HG02610 (cell line): Measurements from ENCODE around the gene PNLIPRP2.

Experiments
- ATAC-seq: cut with Tn5 transposase; IDR thresholded peaks from one replicate; pipeline ENCODE4 v1.9.1; 2021; ENCODE audit warnings: mild to moderate bottlenecking, moderate library complexity; ENCODE audit not compliant: unreplicated experiment

Gene PNLIPRP2

DNA sequence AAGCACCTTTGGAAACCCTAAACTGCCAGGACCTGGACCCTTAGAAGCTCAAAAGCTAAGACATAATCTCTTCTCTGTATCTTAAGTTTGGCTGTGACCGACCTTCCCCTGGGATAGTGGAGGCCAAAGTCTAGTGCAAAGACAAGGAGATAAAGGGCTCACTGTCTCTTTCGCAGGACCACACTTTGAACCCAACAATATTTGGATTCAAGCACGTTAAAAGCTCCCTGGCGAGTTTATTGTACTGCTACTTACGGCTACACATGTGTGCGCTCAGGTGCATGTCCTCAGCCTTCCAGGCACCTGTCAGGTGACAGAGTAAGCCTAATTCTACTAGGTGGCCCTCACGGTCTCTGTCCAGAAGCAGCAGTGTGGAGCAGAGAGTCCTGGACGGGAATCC is 55.9 kb downstream of the PNLIPRP2 start:
- no peak for ATAC-seq

DNA sequence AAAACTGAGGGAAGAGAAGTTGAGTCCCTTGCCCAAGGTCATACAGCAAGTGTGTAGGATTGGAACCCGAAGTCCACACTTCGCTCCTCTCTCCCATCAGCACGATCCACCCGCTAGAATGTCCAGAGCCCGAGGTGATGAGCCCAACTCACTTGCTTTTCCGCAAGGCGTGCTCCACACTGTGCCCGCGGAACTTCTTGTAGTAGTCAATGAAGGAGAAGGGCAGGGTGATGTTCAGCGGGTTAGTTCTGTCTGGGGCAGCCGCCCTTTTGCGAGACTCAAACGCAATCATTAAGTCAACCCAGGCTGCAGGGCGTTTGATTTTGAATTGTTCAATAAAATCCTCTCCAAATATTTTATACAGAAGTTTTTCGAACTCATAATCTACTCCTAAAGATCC is 58.6 kb downstream of the PNLIPRP2 start:
- no peak for ATAC-seq

DNA sequence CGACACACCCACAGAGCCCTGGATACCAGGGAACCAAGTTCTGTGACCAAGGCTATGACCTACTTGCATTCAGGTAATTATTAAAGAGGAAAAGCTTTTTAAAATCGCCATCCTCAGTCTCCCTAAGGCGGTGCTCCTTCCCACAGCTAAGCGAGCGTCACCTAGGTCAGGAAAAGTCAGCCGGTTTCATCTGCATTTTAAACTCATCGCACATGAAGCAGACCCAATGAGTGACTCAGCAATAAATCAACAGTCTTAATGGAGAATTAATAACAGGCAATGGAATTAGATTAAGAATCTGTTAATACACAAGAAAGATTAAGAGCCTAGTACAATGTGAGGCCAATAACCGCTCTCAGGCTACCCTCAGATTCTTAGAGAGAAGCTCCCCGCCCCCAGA is 62.4 kb downstream of the PNLIPRP2 start:
- ATAC-seq = no peak

DNA sequence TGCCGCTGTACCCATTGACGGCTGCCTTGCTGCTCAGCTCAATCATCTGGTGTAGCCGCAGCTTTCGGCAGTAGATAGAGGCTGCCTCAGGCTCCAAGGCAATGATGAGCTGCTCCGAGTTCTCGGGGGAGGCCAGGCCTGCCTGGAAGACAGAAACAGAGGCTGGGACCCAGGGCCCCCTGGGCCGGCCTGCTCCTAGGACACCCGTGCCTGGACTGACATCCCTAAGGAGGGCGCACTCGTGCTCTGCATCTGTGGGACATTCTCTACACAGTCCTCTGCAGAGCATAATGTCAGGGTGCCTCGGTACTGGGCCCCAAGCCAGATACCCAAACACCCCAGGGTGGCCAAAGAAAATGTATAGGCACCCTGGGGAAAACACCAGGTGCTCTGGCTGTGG is 63.1 kb downstream of the PNLIPRP2 start:
- ATAC-seq = no peak

DNA sequence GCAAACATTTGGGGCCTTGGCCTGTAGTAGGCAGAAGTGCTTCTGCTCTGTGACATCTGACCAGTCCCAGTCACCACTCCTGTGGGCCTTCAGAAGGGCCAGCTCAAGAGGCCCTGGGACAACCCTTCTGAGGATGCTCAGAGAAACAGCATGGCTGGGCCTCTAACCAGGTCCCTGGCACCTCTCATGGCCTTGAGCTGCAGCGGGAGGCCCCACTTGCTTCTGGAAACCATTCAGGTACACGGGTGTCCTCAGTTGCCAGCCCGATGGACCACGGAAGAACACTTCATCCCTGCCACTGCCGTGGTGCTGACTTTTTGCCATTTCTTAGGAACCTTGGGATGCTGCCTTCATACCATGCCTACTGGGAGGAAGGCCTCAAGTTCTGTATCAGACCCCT is 64.0 kb downstream of the PNLIPRP2 start:
- no peak for ATAC-seq

DNA sequence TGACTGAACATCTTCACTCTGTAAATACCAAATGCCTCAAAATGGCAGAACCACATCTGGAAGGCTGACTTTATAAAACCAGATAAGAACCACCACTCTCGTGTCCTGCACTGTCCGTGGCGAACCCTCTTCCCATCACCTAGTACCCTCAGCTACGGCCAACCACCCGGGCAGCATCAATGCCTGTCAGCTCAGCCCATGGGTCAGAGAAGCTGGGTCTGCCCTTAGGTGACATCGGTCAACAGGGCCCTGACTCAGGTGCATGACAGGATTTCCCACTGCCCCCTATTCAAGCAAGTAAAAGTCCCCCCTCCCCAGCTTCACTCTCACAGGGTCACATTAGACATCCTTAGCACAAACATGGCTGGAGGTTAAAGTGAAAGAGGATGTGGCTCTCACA is 65.1 kb downstream of the PNLIPRP2 start:
- ATAC-seq = no peak

DNA sequence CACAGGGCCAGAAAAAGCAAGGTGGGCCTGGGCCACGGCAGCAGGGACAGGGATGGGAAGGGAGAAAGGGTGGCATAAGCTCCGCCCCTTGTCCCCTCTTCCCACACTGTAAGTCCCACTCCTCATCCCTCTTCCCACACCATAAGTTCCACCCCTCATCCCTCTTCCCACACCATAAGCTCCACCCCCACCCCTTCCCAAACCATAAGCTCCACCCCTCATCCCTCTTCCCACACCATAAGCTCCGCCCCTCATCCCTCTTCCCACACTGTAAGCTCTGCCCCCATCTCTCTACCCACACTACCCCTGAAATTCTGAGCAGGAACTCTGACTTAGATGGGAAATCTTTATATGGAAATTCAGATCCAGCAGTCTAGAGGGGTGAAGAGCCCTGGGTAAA is 65.9 kb downstream of the PNLIPRP2 start:
- ATAC-seq = no peak

DNA sequence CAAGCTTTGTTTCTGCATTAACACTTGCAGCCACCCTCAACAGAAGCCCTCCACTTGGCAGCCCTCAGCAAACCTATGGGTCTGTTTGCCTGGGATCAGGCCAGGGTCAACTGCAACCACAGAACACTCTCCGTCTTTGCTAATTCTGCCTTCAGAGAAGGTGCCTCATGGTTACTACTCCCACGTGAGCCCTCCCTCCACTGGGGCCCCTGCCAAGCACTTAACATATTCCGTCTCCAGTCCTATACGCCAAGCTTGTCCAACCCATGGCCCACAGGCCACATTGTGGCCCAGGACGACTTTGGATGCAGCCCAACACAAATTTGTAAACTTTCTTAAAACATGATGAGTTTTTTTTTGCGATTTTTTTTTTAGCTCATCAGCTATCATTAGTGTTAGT is 66.9 kb downstream of the PNLIPRP2 start:
- ATAC-seq = no peak

DNA sequence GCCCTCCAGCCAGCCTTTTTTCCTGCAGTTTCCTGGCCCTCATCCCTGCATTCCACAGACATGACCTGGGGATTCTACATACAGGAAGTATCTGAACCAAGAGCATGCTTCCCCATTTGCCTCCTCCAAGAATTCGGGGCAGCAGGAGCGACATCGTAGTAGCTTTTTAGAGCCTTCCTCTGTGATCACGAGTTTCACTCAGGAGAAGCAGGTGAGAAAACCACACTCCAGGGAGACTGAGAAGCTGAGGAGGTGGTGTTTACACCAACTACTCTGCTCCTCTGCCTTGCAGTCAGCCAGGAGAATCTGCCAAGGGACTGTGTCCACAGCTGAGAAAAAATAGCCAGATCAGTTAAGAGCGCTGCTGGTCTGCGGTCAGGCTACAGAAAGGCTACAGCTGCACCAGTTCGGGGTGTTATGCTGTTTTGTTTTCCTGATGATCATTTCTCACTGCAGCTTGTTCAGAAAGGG is 67.5 kb downstream of the PNLIPRP2 start:
- no peak for ATAC-seq

DNA sequence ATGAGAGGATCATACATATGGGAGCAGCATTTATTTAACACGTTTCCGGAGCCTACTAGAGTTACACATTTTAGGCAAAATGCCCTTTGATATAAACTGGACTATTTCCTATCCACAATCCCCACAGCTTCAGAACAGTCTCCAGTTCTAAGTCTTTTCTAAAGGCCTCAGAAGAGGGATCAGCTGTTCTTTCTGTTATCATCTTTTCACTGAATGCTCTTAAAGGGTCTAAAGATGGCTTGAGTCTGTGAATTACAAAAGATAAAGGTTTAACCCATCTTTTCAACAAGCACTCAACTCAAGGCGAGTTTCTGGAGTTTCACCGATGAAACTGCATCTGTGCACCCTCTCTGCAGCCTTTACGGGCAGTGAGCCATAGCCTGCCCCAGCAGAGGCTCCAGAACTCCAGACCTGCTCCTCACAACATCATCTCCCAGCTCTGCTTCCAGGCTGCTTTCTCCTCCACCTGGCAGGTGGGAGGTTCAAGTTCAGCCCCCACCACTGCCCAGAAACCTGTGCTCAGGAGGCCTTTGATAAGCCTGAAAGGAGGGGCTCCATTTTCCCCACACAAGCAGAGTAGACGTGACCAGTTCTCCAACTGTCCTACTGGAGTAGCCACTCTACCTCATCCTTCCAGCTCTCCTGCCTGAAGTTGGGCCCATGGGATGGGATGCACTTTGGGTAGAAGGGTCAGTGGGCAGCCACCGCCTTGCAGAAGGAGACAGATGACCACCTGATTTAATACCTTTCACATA is 68.2 kb downstream of the PNLIPRP2 start:
- no peak for ATAC-seq

DNA sequence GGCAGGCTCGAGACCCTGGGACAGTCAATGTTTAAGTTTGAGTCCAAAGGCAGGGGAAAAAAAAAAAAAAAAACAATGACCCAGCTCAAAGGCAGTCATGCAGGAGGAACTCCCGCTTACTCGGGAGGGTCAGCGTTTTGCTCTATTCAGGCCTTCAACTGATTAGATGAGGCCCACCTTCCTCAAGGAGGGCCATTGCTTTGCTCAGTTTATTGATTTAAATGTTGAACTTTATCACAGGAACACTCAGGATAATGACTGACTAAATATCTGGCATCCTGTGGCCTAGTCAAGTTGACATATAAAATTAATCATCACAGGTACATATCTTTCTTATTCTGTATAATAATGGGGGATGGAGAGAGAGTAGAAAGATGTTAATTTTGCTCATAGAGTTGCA is 69.0 kb downstream of the PNLIPRP2 start:
- no peak for ATAC-seq

DNA sequence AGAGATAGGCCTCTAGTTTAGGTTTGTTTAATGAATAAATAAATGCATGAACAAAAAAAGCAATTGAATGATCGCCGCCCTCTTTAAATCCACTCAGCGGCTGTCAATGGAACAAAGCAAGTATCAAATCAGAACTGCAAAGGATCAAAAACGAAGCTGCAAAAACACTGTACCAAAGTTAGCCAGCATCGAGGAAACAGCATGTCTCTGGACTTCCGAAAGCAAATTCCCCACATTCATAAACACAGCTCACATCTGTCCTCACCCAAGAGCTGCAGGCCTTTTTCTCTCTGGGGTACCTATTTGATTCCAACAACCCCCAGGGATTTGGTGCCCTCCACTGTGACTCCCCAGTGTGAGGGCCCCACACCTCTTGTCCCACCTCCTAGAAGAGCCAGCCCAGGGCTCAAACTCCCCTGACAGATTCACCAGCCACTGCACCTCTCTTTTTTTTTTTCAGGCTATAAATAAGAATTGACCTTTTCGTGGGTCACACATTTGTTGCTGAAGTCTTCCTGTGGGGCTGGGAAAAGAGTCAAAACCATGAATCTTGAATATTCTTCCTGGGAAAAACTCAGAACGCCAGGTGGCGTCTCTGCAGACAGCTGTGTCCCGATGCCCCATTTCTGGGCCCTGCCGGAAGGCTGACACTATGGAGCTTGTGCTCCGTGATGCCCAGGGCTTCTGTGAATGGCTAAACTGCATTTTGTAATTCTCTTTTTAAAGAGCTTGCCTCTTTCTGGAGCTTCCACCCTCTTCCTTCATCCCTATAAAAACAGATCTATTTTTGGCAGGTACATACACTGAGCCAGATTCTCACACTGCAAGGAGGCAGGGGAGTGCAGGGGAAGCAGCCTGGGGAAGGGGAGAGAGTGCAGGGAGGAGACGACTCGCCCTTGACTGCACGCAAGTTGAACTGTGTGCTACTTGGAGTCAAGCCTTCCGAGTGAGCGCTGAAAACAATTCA is 69.9 kb downstream of the PNLIPRP2 start:
- no peak for ATAC-seq

DNA sequence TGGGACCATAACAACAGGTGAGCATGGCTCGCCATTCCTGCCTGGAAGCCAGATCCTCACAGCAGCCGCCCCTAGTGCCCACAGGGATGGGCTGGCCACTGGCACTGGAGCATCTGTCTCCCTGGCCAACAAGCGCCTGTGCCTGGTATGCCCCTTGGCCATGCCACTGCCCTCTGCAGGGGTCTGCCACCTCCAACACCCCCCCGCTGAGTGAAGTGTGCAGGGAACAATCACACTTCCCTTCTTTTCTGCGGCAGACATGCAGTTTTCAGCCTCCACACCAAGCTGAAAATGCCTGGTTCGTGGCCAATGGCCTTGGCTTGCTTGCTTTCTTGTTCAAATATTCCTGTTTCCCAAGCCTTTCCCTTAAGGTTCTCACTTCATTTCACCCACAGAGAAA is 70.9 kb downstream of the PNLIPRP2 start:
- ATAC-seq = no peak

DNA sequence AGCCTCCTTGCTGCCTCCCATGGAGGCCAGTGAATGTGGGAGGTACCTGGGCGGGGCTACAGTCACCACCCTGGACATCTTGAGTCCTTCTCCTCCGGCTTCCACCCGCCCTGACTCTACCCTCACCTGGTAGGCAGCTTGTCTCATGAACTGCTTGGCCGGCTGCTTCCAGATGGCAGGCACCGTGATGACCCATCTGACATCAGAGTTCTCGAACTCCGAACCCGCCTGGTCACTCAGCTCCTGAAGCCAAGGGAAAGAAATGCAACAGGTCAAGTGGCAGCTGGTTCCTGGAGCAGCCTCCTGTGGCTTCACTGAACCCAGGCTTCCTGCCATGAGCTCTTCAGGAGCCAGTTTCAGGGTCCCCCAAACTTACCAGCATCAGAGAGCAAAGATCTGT is 71.5 kb downstream of the PNLIPRP2 start:
- no peak for ATAC-seq

DNA sequence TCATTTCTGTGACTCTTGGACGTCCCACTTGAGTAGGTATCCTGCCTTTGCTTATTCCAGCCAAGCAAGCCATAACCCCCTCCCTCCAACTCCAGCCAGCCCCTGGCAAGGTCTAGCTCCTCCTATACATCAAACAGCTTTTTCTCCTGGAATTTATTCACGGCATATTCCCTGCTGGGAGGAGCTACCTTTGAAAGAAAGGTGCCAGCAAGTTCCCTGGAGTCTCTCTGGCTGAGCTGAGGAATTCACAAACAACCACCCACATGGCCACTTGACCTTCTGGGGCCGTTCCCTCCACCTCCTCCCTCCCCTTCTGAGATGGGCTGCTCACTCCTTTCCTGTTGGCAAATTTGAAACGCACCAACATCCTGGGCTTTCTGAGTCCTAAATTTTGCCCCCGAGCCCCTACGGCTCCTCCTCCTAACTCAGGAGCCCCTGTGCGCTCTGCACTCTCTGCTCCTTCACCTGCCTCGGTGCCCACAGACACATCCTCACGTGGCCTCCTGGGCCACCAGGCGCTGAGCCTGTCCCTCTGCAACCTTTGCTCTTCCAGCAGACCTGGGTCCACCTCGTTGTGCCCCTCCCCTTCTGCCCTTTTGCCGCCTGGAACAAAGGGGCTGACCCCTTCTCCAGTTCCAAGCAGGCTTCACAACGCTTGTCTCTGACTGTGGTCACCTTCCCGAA is 73.6 kb downstream of the PNLIPRP2 start:
- ATAC-seq = no peak
